GM15510 (cell line): ENCODE measurements around the gene PRKRIP1.
"Not testable (repeated sequence)": the region's sequence is repeated elsewhere in the genome, so short reads cannot be mapped to it uniquely, and the experiment has no call there.

Experiments
- POLR2A ChIP-seq: IDR thresholded peaks from 3 replicates; pipeline ENCODE4 v1.6.1; 2011; ENCODE audit warnings: borderline replicate concordance; ENCODE audit not compliant: insufficient read length; ENCODE audit errors: extremely low read depth

The PRKRIP1 gene, protein sequence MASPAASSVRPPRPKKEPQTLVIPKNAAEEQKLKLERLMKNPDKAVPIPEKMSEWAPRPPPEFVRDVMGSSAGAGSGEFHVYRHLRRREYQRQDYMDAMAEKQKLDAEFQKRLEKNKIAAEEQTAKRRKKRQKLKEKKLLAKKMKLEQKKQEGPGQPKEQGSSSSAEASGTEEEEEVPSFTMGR

DNA sequence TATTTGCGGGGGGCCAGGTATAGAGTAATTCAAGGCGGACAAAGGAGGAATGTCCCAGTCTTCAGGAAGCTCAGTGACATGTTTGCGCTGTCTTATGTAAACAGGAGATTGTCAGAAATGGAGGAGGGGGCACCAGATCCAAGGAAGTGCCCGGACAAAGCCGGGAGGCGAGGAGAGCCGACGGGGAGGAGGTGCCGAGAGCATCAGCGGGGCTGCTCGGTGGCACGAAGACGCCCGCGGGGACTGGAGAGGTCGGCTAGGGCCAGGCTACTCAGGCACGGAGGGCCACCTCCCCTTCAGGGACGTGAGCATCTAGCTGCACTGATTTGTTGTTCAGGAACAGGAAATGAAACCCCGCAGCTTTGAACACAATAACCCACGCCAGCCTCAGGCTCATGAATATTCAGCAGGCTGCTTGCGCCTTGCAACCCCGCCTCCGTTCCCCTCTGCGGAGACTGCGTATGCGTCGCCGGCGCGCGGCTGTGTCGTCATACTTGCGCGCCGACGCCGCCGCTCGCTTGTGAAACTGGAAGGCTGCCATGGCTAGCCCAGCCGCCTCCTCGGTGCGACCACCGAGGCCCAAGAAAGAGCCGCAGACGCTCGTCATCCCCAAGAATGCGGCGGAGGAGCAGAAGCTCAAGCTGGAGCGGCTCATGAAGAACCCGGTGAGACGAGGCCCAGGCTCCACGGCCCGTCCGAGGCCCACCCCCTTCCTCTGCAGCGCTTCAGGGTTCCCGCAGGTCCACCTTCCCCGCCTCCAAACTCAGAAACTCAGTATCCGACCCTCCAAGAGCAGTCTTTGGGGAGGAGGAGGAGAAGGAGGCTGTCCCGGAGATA, at the start of gene PRKRIP1:
TSS of gene PRKRIP1 (plus strand) at position 491 of the 837 bp plus-strand sequence. CDS start at position 540, 49 bp downstream.
- peak; percentile 67 for TF ChIP-seq POLR2A

DNA sequence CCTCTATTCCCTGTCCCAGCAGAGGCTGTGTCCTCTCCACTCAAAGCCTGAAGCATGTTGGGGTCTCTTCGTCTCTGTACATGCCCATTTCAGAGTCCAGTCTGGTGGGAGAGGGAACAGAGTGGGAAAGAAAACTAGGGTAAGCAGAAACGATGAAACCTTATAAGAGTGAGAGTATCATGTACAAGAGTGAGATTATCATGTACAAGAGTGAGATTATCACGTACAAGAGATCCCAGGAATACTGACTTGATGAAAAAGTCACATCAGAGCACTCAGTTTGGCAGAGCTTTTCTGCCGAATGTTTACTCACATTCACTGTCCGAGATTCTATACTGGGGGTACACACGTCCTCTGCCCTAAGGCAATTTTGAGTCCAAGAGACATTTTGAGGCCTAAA, 39.8 kb upstream of the PRKRIP1 start, which contains the start of gene SPDYE6:
TSS of gene SPDYE6 (minus strand) at position 101 of the 400 bp plus-strand sequence. CDS start 421 bp downstream, outside the sequence.
- TF ChIP-seq POLR2A, result not testable (repeated sequence)

DNA sequence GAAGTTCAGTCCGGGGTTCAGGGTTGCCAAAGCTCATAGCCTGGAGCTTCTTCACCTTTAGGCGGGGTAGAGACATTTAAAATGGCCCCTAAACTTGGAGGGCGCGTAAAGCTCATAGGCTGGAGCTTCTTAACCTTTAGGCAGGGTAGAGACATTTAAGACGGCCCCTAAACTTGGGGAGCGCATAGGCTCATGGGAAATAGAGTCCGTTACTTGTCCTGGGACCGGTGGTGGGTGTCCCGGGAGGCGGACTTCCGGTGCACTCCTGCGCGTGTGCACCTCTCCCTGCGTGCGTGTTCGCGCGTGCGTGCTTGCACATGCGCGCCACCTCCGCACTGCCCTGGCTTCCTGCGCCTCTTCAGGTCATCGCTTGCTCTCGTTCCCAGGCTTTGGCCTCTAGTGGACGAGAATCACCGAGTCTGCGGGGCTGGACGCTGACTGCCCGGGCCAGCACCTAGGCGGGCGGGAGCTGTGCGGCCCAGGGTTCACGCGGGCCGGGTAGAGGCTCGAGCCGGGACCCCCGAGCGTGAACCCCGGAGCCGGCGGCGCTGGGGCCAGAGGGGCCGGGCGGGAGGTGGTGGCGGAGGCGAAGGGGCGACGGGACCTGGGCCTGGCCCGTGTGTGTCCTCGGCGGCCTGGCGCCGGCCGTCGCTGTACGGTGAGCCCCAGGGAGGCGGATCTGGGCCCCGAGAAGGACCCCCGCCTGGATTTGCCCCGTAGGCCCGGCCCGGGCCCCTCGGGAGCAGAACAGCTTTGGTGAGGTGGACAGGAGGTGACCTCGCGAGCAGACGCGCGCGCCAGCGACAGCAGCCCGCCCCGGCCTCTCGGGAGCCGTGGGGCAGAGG, 32.4 kb upstream of the PRKRIP1 start:
- TF ChIP-seq POLR2A, result peak; percentile 71

DNA sequence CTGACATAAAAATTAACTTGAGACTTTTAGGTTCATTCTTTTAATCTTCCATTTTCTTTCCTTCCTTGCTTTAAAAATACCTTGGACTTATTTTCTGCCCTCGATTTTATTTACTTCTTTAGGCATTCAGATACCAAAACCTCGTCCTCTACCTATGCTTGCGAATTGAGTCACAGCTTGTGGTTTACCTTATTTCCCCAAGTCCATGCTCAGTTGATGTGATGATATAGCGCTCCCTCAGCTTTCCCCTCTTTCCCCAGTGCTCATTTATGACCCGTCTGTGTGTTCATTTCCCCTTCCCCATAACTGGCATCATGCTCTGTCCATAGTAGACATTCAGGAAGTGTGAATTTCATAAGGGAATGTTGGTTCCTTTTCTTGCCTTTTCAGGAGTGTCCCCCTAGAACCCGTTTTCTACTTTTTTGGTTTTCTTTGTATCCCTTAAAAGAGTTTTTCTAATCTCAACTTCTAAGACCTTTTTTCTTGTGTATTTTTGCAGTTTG, 19.1 kb upstream of the PRKRIP1 start:
- TF ChIP-seq POLR2A, result no peak

DNA sequence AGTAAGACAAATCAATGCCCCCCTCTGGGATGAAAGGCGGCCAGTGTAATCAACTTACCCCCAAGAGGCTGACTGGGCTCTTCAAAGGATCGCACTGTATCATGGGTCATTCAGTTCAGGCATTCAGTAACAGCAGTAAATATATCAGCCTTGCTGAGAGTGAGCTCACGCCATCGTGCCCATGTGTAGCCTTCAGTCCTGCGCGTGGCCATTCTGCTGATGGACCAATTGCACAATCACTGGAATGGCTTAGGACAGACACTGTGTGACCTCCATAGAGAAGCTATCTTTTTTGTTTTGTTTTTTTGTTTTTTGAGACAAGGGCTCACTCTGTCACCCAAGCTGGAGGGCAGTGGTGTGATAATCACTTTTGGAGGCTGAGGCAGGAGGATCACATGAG, 9.1 kb upstream of the PRKRIP1 start:
- no peak for TF ChIP-seq POLR2A

DNA sequence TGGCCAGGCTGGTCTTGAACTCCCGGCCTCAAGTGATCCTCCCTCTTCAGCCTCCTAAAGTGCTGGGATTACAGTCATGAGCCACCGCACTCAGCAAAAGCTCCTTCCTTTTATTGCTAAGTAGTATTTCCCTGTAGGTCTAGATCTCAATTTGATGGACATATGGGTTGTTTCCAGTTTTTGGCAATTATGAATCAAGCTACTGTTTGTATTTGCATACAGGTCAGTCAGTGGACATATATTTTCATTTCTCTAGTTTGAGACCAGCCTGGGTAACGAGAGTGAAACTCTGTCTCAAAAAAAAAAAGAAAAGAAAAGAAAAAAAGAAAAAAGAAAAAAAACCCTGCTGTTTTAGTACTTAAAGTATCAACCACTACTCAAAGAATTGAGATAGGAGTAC, 6.4 kb upstream of the PRKRIP1 start:
- TF ChIP-seq POLR2A, result no peak

DNA sequence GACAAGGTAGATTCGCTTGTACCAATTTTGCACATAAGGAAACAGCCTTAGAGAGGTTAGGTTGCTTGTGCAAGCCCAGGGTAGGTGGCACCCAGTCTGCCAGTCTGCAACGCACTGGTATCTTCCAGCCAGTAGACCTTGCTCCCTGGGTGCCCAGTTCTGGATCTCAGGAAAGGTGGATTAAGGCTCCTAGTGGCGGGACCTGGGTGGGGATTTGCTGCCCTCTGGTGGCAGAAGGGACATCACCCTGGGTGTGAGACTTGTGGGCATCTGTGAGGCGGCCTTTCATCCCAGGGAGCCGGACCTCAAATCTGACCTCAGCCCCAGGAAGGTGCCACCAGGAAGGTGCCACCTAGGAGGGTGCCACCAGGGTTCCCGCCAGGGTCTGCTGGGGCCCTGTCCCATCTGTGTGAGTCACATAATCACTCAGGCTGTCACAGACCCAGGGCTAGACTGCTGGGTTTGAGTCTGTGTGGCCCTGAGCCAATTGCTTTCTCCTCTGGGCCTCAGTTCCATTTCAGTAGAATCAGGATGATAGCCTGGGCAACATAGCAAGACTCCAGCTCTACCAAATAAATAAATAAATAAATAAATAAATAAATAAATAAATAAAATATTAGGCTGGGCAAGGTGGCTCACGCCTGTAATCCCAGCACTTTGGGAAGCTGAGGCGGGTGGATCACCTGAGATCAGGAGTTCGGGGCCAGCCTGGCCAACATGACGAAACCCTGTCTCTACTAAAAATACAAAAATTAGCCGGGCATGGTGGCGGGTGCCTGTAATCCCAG, 5.3 kb upstream of the PRKRIP1 start:
- no peak for TF ChIP-seq POLR2A

DNA sequence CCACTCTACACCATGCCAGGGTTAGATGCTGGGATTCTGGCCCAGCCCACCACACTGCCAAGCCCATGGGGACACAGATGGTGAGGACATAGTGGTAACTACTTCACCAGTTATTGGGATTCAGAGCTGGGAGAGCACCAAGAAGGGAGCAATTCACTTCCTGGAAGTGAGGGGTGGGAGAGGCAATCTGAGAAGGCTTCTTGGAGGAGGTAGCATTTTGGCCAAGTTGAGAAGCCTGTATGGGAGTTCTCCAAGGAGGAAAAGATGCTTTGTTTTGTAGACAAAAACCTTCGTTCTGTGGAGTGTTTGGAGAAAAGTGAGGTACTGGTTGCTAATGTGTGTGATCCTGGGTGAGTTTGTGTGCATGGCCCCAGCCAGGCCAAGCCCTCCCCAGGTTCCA, 3.8 kb upstream of the PRKRIP1 start:
- no peak for TF ChIP-seq POLR2A

DNA sequence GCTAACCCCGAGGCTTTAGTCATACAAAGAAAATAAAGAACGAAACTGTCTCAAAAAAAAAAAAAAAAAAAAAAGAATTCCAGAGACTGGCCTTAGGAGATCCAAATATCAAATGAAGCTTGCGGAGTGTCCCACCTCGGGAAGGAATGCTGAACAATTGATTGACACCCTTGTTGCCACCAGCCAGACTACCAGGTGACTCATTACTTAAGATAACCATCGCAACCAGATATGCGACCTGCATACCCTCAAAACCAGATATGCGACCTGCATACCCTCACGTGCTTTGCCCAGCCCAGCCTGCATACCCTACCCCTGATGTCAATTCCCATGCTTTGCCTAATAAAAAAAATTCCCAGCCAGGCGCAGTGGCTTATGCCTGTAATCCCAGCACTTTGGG, 2.7 kb upstream of the PRKRIP1 start:
- no peak for TF ChIP-seq POLR2A

DNA sequence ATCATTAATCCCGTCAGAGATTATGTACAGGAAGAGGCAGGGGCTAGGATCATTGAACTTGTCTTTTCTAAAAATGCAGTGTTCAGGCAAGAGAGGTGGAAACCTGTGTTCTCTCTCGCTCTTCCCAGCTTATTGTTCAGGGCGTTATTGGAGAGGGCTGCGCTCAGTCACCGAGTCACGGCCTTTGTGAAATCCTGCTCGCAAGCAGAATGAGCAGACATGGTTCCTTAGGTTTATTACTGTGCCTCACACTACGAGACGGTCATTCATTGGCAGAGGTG, 631 bp upstream of the PRKRIP1 start:
- TF ChIP-seq POLR2A, result no peak

DNA sequence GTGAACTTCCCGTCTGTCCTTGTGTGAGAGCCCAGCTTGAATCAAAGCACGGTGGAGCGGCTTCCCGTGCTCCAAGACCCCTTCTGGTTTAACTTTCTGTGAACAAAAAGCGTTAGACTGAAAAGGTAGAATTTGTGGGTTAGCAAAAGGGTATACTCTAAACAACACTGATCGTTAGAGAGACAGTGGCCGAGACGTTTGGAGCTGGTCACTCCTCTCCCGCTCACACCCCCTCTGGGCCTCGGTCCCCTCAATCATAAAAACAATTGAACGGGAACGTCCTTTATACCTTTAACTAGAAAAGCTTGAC, 502 bp downstream of the PRKRIP1 start:
- no peak for TF ChIP-seq POLR2A

DNA sequence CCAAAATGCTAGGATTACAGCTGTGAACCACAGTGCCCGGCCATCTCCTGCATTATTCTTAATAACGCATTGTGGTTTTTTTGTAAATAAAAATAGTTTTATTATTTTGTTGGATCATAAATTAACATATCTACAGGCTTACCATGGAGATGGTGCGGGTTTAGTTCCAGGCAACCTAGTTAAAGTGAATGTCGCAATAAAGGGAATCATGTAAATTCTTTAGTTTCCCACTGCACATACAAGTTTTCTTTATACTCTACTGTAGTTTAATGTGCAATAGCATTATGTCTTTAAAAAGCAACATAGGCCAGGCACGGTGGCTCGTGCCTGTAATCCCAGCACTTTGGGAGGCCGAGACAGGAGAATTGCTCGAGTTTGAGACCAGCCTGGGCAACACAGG, 2.4 kb downstream of the PRKRIP1 start:
- TF ChIP-seq POLR2A, result no peak

DNA sequence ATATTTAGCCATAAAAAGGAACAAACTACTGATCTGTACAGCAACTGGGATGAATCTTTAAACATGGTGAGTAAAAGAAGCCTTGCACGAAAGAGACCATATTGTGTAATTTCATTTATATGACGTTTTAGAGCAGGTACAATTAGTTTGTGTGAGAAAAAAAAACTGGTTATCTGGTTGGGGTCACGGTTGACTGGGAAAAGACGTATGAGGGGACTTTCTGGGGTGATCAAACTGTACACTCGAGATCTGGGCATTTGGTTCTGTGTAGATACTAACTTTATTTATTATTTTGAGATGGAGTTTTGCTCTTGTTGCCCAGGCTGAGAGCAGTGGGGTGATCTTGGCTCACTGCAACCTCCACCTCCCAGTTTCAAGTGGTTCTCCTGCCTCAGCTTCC, 4.2 kb downstream of the PRKRIP1 start:
- no peak for TF ChIP-seq POLR2A

DNA sequence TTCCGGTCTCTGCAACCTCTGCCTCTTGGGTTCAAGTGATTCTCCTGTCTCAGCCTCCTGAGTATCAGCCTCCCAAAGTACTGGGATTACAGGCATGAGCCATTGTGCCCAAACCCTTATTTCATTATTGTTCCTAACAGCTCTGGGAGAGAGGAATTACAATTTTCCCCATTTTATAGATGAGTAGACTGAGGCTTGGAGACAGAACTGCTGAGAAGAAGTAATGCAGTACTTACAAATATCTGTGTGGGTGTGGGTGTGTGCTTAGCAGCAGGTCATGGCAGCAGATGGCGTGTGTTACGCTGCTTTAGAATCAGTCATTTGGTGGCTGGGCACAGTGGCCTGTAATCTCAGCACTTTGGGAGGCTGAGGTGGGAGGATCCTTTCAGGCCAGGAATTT, 7.4 kb downstream of the PRKRIP1 start:
- TF ChIP-seq POLR2A, result no peak
